Right hindlimb (tissue), 1 donor: ENCODE data around the gene ADK.
A peak's percentile ranks its signal among the peaks of the same experiment; 100 is the strongest.
"Not testable (repeated sequence)": the region's sequence is repeated elsewhere in the genome, so short reads cannot be mapped to it uniquely, and the experiment has no call there.

ENCODE experiments used
- DNase-seq: peaks from one replicate; pipeline ENCODE4 v3.0.0-alpha.2; 2018

The ADK gene

GRCh38 chr10:74188617-74189016 lies 37.6 kb downstream of the ADK start:
- DNase-seq = not testable (repeated sequence)

- peak; percentile 40 for DNase-seq
Measured at GRCh38 chr10:74189999-74190421, 39.0 kb downstream of the ADK start.

- no peak for DNase-seq
Measured at GRCh38 chr10:74190494-74190893, 39.5 kb downstream of the ADK start.

GRCh38 chr10:74194545-74194944 lies 43.5 kb downstream of the ADK start:
- DNase-seq = no peak

- no peak for DNase-seq
Measured at GRCh38 chr10:74194999-74195398, 44.0 kb downstream of the ADK start.

- DNase-seq = no peak
Measured at GRCh38 chr10:74199315-74199714, 48.3 kb downstream of the ADK start.

- DNase-seq = no peak
Measured at GRCh38 chr10:74202356-74202755, 51.3 kb downstream of the ADK start.

GRCh38 chr10:74206746-74207145 lies 55.7 kb downstream of the ADK start:
- peak; percentile 50 for DNase-seq

GRCh38 chr10:74207691-74208480 lies 56.9 kb downstream of the ADK start:
- peak; percentile 85 for DNase-seq

GRCh38 chr10:74208997-74209396 lies 58.0 kb downstream of the ADK start:
- no peak for DNase-seq

GRCh38 chr10:74213019-74213418 lies 62.0 kb downstream of the ADK start:
- DNase-seq = no peak

- peak; percentile 65 for DNase-seq
Measured at GRCh38 chr10:74213571-74214162, 62.6 kb downstream of the ADK start.

GRCh38 chr10:74217110-74217509 lies 66.1 kb downstream of the ADK start:
- not testable (repeated sequence) for DNase-seq

- DNase-seq = not testable (repeated sequence)
Measured at GRCh38 chr10:74222467-74222866, 71.4 kb downstream of the ADK start.

- DNase-seq = no peak
Measured at GRCh38 chr10:74223755-74224529, 72.9 kb downstream of the ADK start.

- no peak for DNase-seq
Measured at GRCh38 chr10:74227697-74228424, 76.8 kb downstream of the ADK start.

- no peak for DNase-seq
Measured at GRCh38 chr10:74231375-74231774, 80.4 kb downstream of the ADK start.

- DNase-seq = no peak
Measured at GRCh38 chr10:74233281-74233680, 82.3 kb downstream of the ADK start.

GRCh38 chr10:74234569-74234968 lies 83.5 kb downstream of the ADK start:
- DNase-seq = no peak

GRCh38 chr10:74238031-74238431 lies 87.0 kb downstream of the ADK start:
- no peak for DNase-seq

- no peak for DNase-seq
Measured at GRCh38 chr10:74238516-74238915, 87.5 kb downstream of the ADK start.

GRCh38 chr10:74243067-74243466 lies 92.0 kb downstream of the ADK start:
- DNase-seq = no peak

- DNase-seq = no peak
Measured at GRCh38 chr10:74244097-74244685, 93.2 kb downstream of the ADK start.
